ENCODE results near the gene ZSCAN5A.

- no peak for TF ChIP-seq TEAD4 (IDR thresholded peaks at IDR 0.05)
- TF ChIP-seq TAF1 (IDR thresholded peaks at IDR 0.05; ENCODE audit: low read depth): no peak
- no peak for TF ChIP-seq CREB1 (IDR thresholded peaks at IDR 0.05; ENCODE audit: low read depth)
- TF ChIP-seq TCF12 (IDR thresholded peaks at IDR 0.05; ENCODE audit: low read depth): no peak
- TF ChIP-seq REST (IDR thresholded peaks at IDR 0.05; ENCODE audit: low read depth): no peak
- no peak for TF ChIP-seq EP300 (IDR thresholded peaks at IDR 0.05; ENCODE audit: borderline replicate concordance)
- no peak for TF ChIP-seq RAD21 (IDR thresholded peaks at IDR 0.05; ENCODE audit: low read depth)
- TF ChIP-seq YY1 (IDR thresholded peaks at IDR 0.05; ENCODE audit: low read depth): no peak
- TF ChIP-seq MAX (IDR thresholded peaks at IDR 0.05): no peak
- no peak for TF ChIP-seq USF1 (IDR thresholded peaks at IDR 0.05)
- TF ChIP-seq ZBTB7A (IDR thresholded peaks at IDR 0.05; ENCODE audit: low read depth): no peak
- no peak for TF ChIP-seq NFIC (IDR thresholded peaks at IDR 0.05)
Observed at GRCh38 chr19:56201973-56202372, 112.7 kb downstream of the ZSCAN5A start, which contains the start of gene ZSCAN5C.
